Activated CD4-positive, alpha-beta T cell treated with anti-CD3 and anti-CD28 coated beads, Interleukin-2, amount 50 U/mL, for 1 hour (primary cell): ENCODE measurements around the gene COTL1.
"Not testable (repeated sequence)": the region's sequence is repeated elsewhere in the genome, so short reads cannot be mapped to it uniquely, and the experiment has no call there.

Source experiments
- DNase-seq: peaks from one replicate; pipeline ENCODE4 v3.0.0-alpha.2; 2020

COTL1 gene

GRCh38 chr16:84526794-84527531 is 90.9 kb downstream of the COTL1 start:
- no peak for DNase-seq

GRCh38 chr16:84524941-84525581 is 92.8 kb downstream of the COTL1 start:
- not testable (repeated sequence) for DNase-seq

GRCh38 chr16:84524346-84524920 is 93.4 kb downstream of the COTL1 start:
- DNase-seq = no peak

- DNase-seq = no peak
Observed at GRCh38 chr16:84521497-84521770, 96.4 kb downstream of the COTL1 start.

- no peak for DNase-seq
Observed at GRCh38 chr16:84520725-84521496, 97.0 kb downstream of the COTL1 start.

GRCh38 chr16:84519855-84520254 is 98.0 kb downstream of the COTL1 start:
- DNase-seq = no peak

- peak; percentile 46 for DNase-seq
Observed at GRCh38 chr16:84518804-84519341, 99.0 kb downstream of the COTL1 start.

- not testable (repeated sequence) for DNase-seq
Observed at GRCh38 chr16:84518220-84518619, 99.7 kb downstream of the COTL1 start.

GRCh38 chr16:84517366-84517765 is 100.5 kb downstream of the COTL1 start:
- DNase-seq = no peak
